Testis (tissue), 2 donors: ENCODE measurements around the gene TMEM126A.

Experiments
- POLR2A ChIP-seq: fragments of 450-650 bp; IDR thresholded peaks from one replicate; pipeline ENCODE4 v1.6.1; 2017; ENCODE audit warnings: antibody characterized with exemption, mild to moderate bottlenecking, moderate library complexity
- TF ChIP-seq, protein P1 (sequence below), 3 experiments: fragments of 450-650 bp in 2 of 3; fragments of 200-600 bp in 1 of 3; sonication (generic) in 1 of 3; IDR thresholded peaks; one replicate each; pipeline ENCODE4 v1.5.1; 2016 to 2019; ENCODE audit warnings: antibody characterized with exemption in 3 of 3, mild to moderate bottlenecking in 2 of 3, moderate library complexity in 1 of 3

GRCh38 chr11:85620256-85620655 is 27.5 kb upstream of the TMEM126A start:
- TF ChIP-seq, protein P1, sequence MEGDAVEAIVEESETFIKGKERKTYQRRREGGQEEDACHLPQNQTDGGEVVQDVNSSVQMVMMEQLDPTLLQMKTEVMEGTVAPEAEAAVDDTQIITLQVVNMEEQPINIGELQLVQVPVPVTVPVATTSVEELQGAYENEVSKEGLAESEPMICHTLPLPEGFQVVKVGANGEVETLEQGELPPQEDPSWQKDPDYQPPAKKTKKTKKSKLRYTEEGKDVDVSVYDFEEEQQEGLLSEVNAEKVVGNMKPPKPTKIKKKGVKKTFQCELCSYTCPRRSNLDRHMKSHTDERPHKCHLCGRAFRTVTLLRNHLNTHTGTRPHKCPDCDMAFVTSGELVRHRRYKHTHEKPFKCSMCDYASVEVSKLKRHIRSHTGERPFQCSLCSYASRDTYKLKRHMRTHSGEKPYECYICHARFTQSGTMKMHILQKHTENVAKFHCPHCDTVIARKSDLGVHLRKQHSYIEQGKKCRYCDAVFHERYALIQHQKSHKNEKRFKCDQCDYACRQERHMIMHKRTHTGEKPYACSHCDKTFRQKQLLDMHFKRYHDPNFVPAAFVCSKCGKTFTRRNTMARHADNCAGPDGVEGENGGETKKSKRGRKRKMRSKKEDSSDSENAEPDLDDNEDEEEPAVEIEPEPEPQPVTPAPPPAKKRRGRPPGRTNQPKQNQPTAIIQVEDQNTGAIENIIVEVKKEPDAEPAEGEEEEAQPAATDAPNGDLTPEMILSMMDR (IDR thresholded peaks at IDR 0.05) = no peak
- TF ChIP-seq POLR2A = no peak
